BLaER1 (cell line): Measurements from ENCODE around the gene OSBPL10.

ENCODE experiments used
- H3K27ac ChIP-seq: shearing (Covaris generic); formaldehyde crosslinking; 2 replicates; pipeline ENCODE4 v1.8.1; 2022
- H3K27me3 ChIP-seq: shearing (Covaris generic); formaldehyde crosslinking; 2 replicates; pipeline ENCODE4 v1.8.1; 2022
- H3K36me3 ChIP-seq: shearing (Covaris generic); formaldehyde crosslinking; 2 replicates; pipeline ENCODE4 v1.8.1; 2022
- H3K4me1 ChIP-seq: shearing (Covaris generic); formaldehyde crosslinking; 2 replicates; pipeline ENCODE4 v1.8.1; 2022
- H3K4me2 ChIP-seq: shearing (Covaris generic); formaldehyde crosslinking; 2 replicates; pipeline ENCODE4 v1.8.1; 2022
- H3K4me3 ChIP-seq: shearing (Covaris generic); formaldehyde crosslinking; 2 replicates; pipeline ENCODE4 v1.8.1; 2022
- H3K9ac ChIP-seq: shearing (Covaris generic); formaldehyde crosslinking; 2 replicates; pipeline ENCODE4 v1.8.1; 2022
- H3K9me3 ChIP-seq: shearing (Covaris generic); formaldehyde crosslinking; 2 replicates; pipeline ENCODE4 v1.8.1; 2022
- H4K20me1 ChIP-seq: shearing (Covaris generic); formaldehyde crosslinking; 2 replicates; pipeline ENCODE4 v1.8.1; 2022
- Cebpa-rat ChIP-seq: shearing (Covaris generic); IDR thresholded peaks from 2 replicates; pipeline ENCODE4 v1.8.1; 2022

The OSBPL10 gene

DNA sequence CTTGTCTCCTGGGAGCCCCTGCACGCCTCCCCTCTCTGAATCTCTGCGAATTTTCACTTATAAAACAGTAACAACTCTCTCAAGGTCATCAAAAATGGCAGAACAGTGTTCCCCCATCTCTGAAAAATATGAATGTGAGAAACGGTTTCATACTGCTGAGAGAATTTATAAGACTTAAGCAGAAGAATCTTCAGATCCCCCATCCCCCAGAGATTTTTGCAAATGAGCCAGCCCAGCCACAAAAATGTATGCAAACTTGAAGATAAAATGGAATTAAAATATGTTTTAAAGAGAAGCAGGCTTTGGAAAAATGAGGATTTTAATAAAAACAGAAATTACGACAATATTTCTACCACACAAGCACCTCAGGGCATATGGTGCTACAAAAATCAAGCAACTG lies 275.3 kb downstream of the OSBPL10 start:
- Histone ChIP-seq H3K27ac (no peak overlapping the region), H3K9ac (no peak overlapping the region), H3K36me3 (no peaks in the 10 kb centered on the region), H3K9me3 (no peaks in the 10 kb centered on the region), H3K27me3 (no peaks in the 10 kb centered on the region), H3K4me2 (no peak overlapping the region), H3K4me1 (peaks cover 23% of the 10 kb centered on the region), H4K20me1 (no peaks in the 10 kb centered on the region), H3K4me3 (no peak overlapping the region)
- no peak for TF ChIP-seq Cebpa-rat

- no peak overlapping the region for H3K27ac ChIP-seq
- H3K4me2 ChIP-seq: no peak overlapping the region
These were observed 276.4 kb downstream of the OSBPL10 start for GRCh38 chr3:31704591-31705179.

GRCh38 chr3:31704156-31704555 lies 276.9 kb downstream of the OSBPL10 start:
- Histone ChIP-seq H3K4me2 (no peak overlapping the region), H4K20me1 (no peaks in the 10 kb centered on the region), H3K27ac (no peak overlapping the region)

More at GRCh38 chr3:31704591-31705179, 276.4 kb downstream of the OSBPL10 start:
- Histone ChIP-seq H3K36me3 (no peaks in the 10 kb centered on the region), H3K9me3 (no peaks in the 10 kb centered on the region), H4K20me1 (no peaks in the 10 kb centered on the region), H3K4me1 (peaks cover 12% of the 10 kb centered on the region), H3K4me3 (no peak overlapping the region), H3K9ac (no peak overlapping the region), H3K27me3 (no peaks in the 10 kb centered on the region)
- no peak for TF ChIP-seq Cebpa-rat

GRCh38 chr3:31701286-31701685 lies 279.8 kb downstream of the OSBPL10 start:
- Histone ChIP-seq H4K20me1 (no peaks in the 10 kb centered on the region), H3K36me3 (no peaks in the 10 kb centered on the region), H3K4me2 (no peak overlapping the region), H3K9ac (no peak overlapping the region), H3K9me3 (no peaks in the 10 kb centered on the region; the same call in 1 of the 2 replicates), H3K4me1 (no peaks in the 10 kb centered on the region), H3K27me3 (no peaks in the 10 kb centered on the region), H3K27ac (no peak overlapping the region), H3K4me3 (no peak overlapping the region)
- no peak for TF ChIP-seq Cebpa-rat

More at GRCh38 chr3:31704156-31704555, 276.9 kb downstream of the OSBPL10 start:
- H3K4me3 ChIP-seq: no peak overlapping the region
- peaks cover 7% of the 10 kb centered on the region for H3K4me1 ChIP-seq
- TF ChIP-seq Cebpa-rat: no peak
- no peaks in the 10 kb centered on the region for H3K27me3 ChIP-seq
- H3K36me3 ChIP-seq: no peaks in the 10 kb centered on the region
- H3K9me3 ChIP-seq: no peaks in the 10 kb centered on the region
- H3K9ac ChIP-seq: no peak overlapping the region

DNA sequence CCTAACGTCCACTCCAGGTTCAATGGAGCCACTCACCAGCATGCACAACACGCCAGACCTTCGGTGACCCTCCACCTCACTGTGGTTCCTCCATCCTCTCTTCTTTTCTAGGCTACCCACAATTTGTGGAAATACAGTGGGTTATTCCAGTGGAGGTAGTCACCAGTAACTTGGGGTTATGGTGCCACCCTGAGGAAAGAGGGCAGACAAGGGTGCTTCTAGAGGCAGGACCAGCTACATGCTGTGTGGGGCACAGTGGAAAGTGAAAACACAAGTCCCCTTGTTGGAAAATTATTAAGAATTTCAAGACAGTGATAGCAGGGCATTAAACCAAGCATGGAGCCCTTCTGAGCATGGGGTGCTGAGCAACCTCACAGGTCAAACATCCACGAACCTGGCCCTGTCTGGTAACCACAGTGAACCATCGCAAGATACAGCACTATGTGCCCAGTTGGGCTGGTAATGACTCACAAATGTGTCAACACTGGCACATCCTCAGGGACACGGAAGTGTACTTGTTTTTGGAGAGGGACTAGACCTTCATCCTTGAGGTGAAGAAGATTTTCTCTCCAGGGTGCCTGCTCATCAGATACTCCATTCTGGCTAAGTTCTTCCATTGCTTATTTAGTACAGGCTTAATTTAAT lies 281.6 kb downstream of the OSBPL10 start:
- Histone ChIP-seq H3K27me3 (no peaks in the 10 kb centered on the region), H3K36me3 (no peaks in the 10 kb centered on the region), H3K27ac (no peak overlapping the region), H3K4me1 (no peaks in the 10 kb centered on the region), H3K9ac (no peak overlapping the region), H4K20me1 (no peaks in the 10 kb centered on the region), H3K4me2 (no peak overlapping the region), H3K4me3 (no peak overlapping the region), H3K9me3 (no peaks in the 10 kb centered on the region; the same call in 1 of the 2 replicates)
- TF ChIP-seq Cebpa-rat: no peak

- Histone ChIP-seq H3K27ac (no peak overlapping the region), H3K4me2 (no peak overlapping the region), H4K20me1 (no peaks in the 10 kb centered on the region), H3K36me3 (no peaks in the 10 kb centered on the region), H3K9ac (no peak overlapping the region), H3K4me3 (no peak overlapping the region), H3K27me3 (no peaks in the 10 kb centered on the region), H3K4me1 (no peaks in the 10 kb centered on the region), H3K9me3 (no peaks in the 10 kb centered on the region; the same call in 1 of the 2 replicates)
- no peak for TF ChIP-seq Cebpa-rat
These were observed 284.1 kb downstream of the OSBPL10 start for GRCh38 chr3:31696815-31697548.

DNA sequence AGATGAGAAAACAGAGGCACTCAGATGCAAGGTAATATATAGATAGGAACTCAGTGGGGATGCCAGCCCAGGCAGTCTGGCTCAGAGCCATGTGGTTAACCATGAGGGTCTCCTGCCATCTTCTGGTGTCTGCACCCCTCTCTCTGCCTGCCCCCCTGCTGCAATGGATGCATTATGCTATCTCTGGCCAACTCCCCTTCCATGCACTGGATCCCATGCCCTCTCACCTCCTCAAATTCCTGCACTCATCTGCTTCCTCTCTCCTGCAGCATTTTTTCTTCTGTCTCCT lies 285.1 kb downstream of the OSBPL10 start:
- H3K36me3 ChIP-seq: no peaks in the 10 kb centered on the region
- no peak overlapping the region for H3K27ac ChIP-seq
- H3K9ac ChIP-seq: no peak overlapping the region
- H4K20me1 ChIP-seq: no peaks in the 10 kb centered on the region
- no peak for TF ChIP-seq Cebpa-rat
- no peaks in the 10 kb centered on the region; the same call in 1 of the 2 replicates for H3K9me3 ChIP-seq
- no peaks in the 10 kb centered on the region for H3K4me1 ChIP-seq
- no peak overlapping the region for H3K4me2 ChIP-seq
- H3K27me3 ChIP-seq: no peaks in the 10 kb centered on the region
- no peak overlapping the region for H3K4me3 ChIP-seq

DNA sequence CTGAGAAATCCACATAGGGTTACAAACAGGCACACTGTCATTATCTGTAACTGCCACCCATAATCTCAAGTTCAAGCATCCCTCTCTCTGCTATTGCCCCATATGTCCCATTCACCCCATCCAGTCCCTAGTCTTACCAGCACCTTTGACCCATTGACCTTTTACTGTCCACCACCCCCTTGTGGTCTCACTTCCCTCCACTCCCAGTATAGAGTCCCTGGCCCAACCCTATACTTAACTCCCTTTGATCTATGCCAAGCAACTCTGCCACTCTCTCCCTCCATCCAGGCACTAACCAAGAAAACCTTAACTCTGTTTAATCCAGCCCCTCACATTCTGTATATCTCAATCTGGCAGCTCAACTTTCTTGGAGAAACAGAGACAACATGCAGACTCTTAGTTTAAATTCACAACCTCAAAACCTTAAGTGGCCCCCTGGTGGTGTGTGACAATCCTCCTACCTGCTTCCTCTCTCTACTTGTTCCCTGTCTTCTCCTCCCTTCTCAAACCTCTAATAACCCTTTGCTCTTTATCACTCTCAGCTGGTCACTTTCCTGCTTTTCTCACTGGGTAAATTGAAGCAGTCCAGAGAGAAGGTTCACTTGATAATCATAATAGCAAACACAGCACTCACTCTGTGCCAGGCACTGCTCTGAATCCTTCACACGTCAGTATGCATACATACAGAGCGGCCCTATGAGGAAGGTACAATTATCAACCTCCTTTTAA lies 285.6 kb downstream of the OSBPL10 start:
- no peak overlapping the region for H3K27ac ChIP-seq

DNA sequence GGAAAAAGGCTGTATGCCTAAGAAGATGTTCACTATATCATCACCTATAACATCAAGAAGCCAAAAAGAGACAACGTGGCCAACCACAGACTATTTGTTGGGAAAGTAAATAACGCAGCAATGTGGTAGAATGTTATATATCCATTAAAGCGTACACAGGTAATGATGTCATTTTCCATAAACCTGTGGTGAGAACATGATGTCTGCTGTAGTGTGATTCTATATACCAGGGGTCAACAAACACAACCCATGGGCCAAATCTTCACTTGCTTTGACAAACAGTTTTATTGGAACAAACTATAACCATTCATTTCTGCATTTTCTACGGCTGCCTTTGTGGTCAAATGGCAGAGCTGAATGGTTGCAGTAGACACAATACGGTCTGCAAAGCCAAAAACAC lies 287.7 kb downstream of the OSBPL10 start:
- H4K20me1 ChIP-seq: no peaks in the 10 kb centered on the region
- no peak for TF ChIP-seq Cebpa-rat
- no peaks in the 10 kb centered on the region for H3K36me3 ChIP-seq
- H3K27ac ChIP-seq: no peak overlapping the region
- no peak overlapping the region for H3K4me3 ChIP-seq
- peaks cover 18% of the 10 kb centered on the region for H3K9me3 ChIP-seq
- H3K27me3 ChIP-seq: no peaks in the 10 kb centered on the region
- no peak overlapping the region for H3K4me2 ChIP-seq
- H3K4me1 ChIP-seq: no peaks in the 10 kb centered on the region
- H3K9ac ChIP-seq: no peak overlapping the region

More for the DNA sequence above, 285.6 kb downstream of the OSBPL10 start:
- no peaks in the 10 kb centered on the region for H3K36me3 ChIP-seq
- H3K9ac ChIP-seq: no peak overlapping the region
- H3K4me3 ChIP-seq: no peak overlapping the region
- no peaks in the 10 kb centered on the region for H3K27me3 ChIP-seq
- H4K20me1 ChIP-seq: no peaks in the 10 kb centered on the region
- H3K4me2 ChIP-seq: no peak overlapping the region
- H3K4me1 ChIP-seq: no peaks in the 10 kb centered on the region
- H3K9me3 ChIP-seq: no peaks in the 10 kb centered on the region; the same call in 1 of the 2 replicates
- TF ChIP-seq Cebpa-rat: no peak

- TF ChIP-seq Cebpa-rat: no peak
- no peaks in the 10 kb centered on the region for H4K20me1 ChIP-seq
These were observed 288.3 kb downstream of the OSBPL10 start for GRCh38 chr3:31692751-31693150.

More at GRCh38 chr3:31692751-31693150, 288.3 kb downstream of the OSBPL10 start:
- Histone ChIP-seq H3K4me1 (no peaks in the 10 kb centered on the region), H3K4me3 (no peak overlapping the region), H3K36me3 (no peaks in the 10 kb centered on the region), H3K9ac (no peak overlapping the region), H3K9me3 (peaks cover 18% of the 10 kb centered on the region), H3K27me3 (no peaks in the 10 kb centered on the region), H3K4me2 (no peak overlapping the region), H3K27ac (no peak overlapping the region)
